Spleen (tissue), 7 donors: ENCODE measurements around the gene PTGDR.

Source experiments
- POLR2A ChIP-seq, 3 donors: fragments of 450-650 bp; IDR thresholded peaks; one replicate each; pipeline ENCODE4 v1.5.1; 2017; ENCODE audit warnings: antibody characterized with exemption in 3 of 3, mild to moderate bottlenecking in 1 of 3
- TF ChIP-seq, protein P1 (sequence below), 11 experiments: fragments of 200-600 bp in 7 of 11; fragments of 450-650 bp in 4 of 11; sonication (generic) in 4 of 11; IDR thresholded peaks in 8 of 11; conservative IDR thresholded peaks in 3 of 11; 1 replicate in 7 of 11; 2 replicates in 4 of 11; pipeline versions ENCODE4 v1.4.0 to v1.8.0; 2016 to 2021; ENCODE audit warnings: antibody characterized with exemption in 11 of 11, inconsistent platforms in 4 of 11, mild to moderate bottlenecking in 1 of 11
- donor health status: DM: no; HTN: no; CAD: no; lungs with moderate emphysema.
- donor health status: DM: no; HTN: no; CAD: no.
- donor health status: DM: no; HTN: no; CAD: no.

DNA sequence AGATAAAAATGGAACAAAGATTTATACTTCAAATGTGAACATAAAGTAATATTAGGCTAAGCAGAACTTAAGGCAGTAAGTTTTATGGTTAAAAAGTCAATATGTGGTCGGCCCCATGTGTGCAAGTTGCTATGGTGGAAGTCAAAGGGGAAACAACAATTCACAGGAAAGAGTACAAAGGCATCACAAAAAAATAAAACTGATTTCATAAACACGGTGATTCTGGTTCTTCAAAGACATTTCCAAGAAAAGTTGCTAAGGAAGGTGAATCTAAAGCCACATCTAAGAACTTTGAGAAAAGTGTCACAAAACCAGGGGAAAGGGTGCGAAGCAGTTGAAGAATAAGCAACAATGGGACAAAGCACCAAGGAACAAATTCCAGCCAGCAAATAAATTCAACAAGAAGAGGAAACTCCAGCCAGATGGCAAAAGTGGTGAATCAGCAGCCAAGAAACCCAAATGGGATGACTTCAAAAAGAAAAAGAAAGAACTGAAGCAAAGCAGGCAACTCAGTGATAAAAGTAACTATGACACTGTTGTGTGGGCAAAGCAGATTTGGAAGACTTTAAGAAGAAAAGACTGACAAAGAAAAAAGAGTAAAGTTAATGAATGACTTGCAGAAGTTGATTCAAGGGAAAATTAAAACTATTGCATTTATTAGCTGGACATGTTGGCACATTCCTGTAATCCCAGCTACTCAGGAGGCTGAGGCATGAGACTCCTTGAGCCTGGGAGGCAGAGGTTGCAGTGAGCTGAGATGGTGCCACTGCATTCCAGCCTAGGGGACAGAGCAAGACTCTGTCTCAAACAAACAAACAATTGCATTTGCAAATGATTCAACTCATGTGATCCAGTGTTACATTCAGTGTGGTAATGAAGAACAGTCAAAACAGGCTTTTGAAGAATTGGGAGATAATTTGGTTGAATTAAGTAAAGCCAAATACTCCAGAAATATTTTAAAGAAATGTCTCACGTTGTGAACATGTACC is 19.5 kb downstream of the PTGDR start:
- TF ChIP-seq, protein P1, sequence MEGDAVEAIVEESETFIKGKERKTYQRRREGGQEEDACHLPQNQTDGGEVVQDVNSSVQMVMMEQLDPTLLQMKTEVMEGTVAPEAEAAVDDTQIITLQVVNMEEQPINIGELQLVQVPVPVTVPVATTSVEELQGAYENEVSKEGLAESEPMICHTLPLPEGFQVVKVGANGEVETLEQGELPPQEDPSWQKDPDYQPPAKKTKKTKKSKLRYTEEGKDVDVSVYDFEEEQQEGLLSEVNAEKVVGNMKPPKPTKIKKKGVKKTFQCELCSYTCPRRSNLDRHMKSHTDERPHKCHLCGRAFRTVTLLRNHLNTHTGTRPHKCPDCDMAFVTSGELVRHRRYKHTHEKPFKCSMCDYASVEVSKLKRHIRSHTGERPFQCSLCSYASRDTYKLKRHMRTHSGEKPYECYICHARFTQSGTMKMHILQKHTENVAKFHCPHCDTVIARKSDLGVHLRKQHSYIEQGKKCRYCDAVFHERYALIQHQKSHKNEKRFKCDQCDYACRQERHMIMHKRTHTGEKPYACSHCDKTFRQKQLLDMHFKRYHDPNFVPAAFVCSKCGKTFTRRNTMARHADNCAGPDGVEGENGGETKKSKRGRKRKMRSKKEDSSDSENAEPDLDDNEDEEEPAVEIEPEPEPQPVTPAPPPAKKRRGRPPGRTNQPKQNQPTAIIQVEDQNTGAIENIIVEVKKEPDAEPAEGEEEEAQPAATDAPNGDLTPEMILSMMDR (IDR thresholded peaks at IDR 0.05 in 8 of 11, conservative IDR thresholded peaks at IDR 0.05 in 3 of 11), result no peak
- TF ChIP-seq POLR2A (IDR thresholded peaks at IDR 0.05), result no peak
